ENCODE data around the gene CDH22.

DNA sequence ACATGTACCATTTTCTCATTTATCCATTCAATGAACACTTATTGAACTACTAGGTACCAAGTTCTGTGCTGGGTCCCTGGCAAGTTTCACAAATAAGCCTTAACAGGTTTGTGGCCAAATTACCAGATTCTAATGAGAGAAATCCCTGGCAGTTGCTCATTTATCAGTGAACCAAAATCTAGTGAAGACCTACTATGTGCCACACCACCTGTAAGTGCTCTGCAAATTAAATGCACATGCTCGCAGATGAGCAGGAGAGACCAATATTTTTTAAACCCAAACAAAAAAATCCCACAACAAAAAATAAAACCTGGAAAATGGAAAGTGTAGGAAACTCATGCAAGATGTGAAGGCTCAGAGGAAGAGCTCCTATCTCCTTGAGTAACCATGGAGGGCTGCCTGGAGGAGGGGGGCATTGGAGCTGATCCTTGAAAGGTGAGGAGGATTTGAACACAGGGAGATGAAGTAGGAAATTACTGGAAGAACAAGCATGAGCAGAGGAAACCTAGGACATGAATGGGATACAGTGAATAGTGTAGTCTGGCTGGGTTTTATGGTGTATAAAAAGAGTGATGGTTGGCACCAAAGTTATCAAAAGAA, 48.9 kb downstream of the CDH22 start:
- no peak for TF ChIP-seq YY1 (IDR thresholded peaks at IDR 0.05; ENCODE audit: low read depth)
- TF ChIP-seq FOXM1 (IDR thresholded peaks at IDR 0.05; ENCODE audit: borderline replicate concordance, low read depth) = no peak
- TF ChIP-seq, protein P1, sequence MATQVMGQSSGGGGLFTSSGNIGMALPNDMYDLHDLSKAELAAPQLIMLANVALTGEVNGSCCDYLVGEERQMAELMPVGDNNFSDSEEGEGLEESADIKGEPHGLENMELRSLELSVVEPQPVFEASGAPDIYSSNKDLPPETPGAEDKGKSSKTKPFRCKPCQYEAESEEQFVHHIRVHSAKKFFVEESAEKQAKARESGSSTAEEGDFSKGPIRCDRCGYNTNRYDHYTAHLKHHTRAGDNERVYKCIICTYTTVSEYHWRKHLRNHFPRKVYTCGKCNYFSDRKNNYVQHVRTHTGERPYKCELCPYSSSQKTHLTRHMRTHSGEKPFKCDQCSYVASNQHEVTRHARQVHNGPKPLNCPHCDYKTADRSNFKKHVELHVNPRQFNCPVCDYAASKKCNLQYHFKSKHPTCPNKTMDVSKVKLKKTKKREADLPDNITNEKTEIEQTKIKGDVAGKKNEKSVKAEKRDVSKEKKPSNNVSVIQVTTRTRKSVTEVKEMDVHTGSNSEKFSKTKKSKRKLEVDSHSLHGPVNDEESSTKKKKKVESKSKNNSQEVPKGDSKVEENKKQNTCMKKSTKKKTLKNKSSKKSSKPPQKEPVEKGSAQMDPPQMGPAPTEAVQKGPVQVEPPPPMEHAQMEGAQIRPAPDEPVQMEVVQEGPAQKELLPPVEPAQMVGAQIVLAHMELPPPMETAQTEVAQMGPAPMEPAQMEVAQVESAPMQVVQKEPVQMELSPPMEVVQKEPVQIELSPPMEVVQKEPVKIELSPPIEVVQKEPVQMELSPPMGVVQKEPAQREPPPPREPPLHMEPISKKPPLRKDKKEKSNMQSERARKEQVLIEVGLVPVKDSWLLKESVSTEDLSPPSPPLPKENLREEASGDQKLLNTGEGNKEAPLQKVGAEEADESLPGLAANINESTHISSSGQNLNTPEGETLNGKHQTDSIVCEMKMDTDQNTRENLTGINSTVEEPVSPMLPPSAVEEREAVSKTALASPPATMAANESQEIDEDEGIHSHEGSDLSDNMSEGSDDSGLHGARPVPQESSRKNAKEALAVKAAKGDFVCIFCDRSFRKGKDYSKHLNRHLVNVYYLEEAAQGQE (IDR thresholded peaks at IDR 0.05; ENCODE audit: low read depth) = no peak
- TF ChIP-seq CREB1 (IDR thresholded peaks at IDR 0.05; ENCODE audit: low read depth) = no peak
- no peak for TF ChIP-seq TAF1 (IDR thresholded peaks at IDR 0.05; ENCODE audit: low read depth)
- TF ChIP-seq EP300 (IDR thresholded peaks at IDR 0.05; ENCODE audit: borderline replicate concordance) = no peak
- no peak for TF ChIP-seq MAX (IDR thresholded peaks at IDR 0.05)
- TF ChIP-seq TCF12 (IDR thresholded peaks at IDR 0.05; ENCODE audit: low read depth) = no peak
- no peak for TF ChIP-seq USF1 (IDR thresholded peaks at IDR 0.05)
- no peak for TF ChIP-seq RAD21 (IDR thresholded peaks at IDR 0.05; ENCODE audit: low read depth)
- TF ChIP-seq CEBPB (IDR thresholded peaks at IDR 0.05) = no peak
- no peak for TF ChIP-seq ZBTB7A (IDR thresholded peaks at IDR 0.05; ENCODE audit: low read depth)
